Stimulated activated memory B cell treated with anti-CD40 and anti-IgM and Interleukin-4, amounts not matched to agents 10 μg/mL and 1 μg/mL and 100 μg/mL, for 72 hours (primary cell): Measurements from ENCODE around the gene ENHO.

Source experiments
- ATAC-seq: fragments of 150-1000 bp; cut with Tn5 transposase; 2 replicates; pipeline ENCODE4 v1.10.0; 2021
- H3K27ac Mint-ChIP-seq: one replicate; pipeline ENCODE4 v1.8.0; 2022; ENCODE audit warnings: mild to moderate bottlenecking, mixed read lengths
- H3K27me3 Mint-ChIP-seq: one replicate; pipeline ENCODE4 v1.8.0; 2022; ENCODE audit warnings: mixed read lengths
- H3K36me3 Mint-ChIP-seq: one replicate; pipeline ENCODE4 v1.8.0; 2022; ENCODE audit warnings: mixed read lengths
- H3K4me1 Mint-ChIP-seq: one replicate; pipeline ENCODE4 v1.8.0; 2022; ENCODE audit warnings: mixed read lengths
- H3K4me3 Mint-ChIP-seq: one replicate; pipeline ENCODE4 v1.8.0; 2022; ENCODE audit warnings: mild to moderate bottlenecking, moderate library complexity, mixed read lengths
- H3K9me3 Mint-ChIP-seq: one replicate; pipeline ENCODE4 v1.8.0; 2022; ENCODE audit warnings: mixed read lengths

Gene ENHO

GRCh38 chr9:34522971-34523797, at the start of gene ENHO:
ENHO (minus strand) TSS chr9:34522990; CDS start chr9:34521695, 1,295 bp downstream.
- Mint-ChIP-seq H3K27me3 (peaks cover 29% of the 10 kb centered on the region), H3K9me3 (peaks cover 2% of the 10 kb centered on the region), H3K36me3 (no peaks in the 10 kb centered on the region), H3K4me3 (peak within 1 kb of the TSS; percentile 53), H3K27ac (no peak within 1 kb of the TSS), H3K4me1 (peaks cover 12% of the 10 kb centered on the region)
- ATAC-seq, result peak; percentile 96

DNA sequence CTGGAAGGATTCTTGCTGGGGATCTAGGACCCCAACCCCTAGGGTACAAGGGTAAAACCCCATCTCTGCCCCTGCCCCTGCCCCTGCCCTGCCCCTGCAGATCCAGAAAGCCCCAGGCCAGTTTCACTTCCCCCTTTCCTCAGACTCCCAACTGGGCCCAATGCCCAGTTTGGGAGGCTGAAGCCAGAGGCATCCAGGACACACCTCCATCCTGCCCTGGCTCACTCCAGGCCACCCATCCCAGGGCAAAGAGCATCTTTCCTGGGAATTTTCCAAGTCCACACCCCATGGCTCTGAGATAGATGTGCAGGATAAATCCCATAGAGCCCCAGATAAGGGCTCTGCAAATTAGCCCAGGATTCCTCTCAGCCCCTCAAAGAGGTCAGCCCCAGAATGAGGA, 49.3 kb upstream of the ENHO start:
- ATAC-seq, result no peak
- peaks cover 2% of the 10 kb centered on the region for H3K4me1 Mint-ChIP-seq
- H3K36me3 Mint-ChIP-seq, result no peaks in the 10 kb centered on the region
- no peak overlapping the region for H3K4me3 Mint-ChIP-seq
- no peaks in the 10 kb centered on the region for H3K9me3 Mint-ChIP-seq
- H3K27me3 Mint-ChIP-seq, result peaks cover 62% of the 10 kb centered on the region
- no peak overlapping the region for H3K27ac Mint-ChIP-seq

GRCh38 chr9:34571481-34571810, 48.7 kb upstream of the ENHO start:
- Mint-ChIP-seq H3K27me3 (peaks cover 62% of the 10 kb centered on the region), H3K9me3 (no peaks in the 10 kb centered on the region), H3K36me3 (no peaks in the 10 kb centered on the region), H3K27ac (no peak overlapping the region), H3K4me3 (no peak overlapping the region), H3K4me1 (no peaks in the 10 kb centered on the region)
- no peak for ATAC-seq

- no peak for ATAC-seq
- Mint-ChIP-seq H3K9me3 (no peaks in the 10 kb centered on the region), H3K4me3 (no peak overlapping the region), H3K27ac (no peak overlapping the region), H3K27me3 (peaks cover 62% of the 10 kb centered on the region), H3K36me3 (no peaks in the 10 kb centered on the region), H3K4me1 (no peaks in the 10 kb centered on the region)
These were observed 48.2 kb upstream of the ENHO start for GRCh38 chr9:34570809-34571480.

GRCh38 chr9:34570376-34570775, 47.6 kb upstream of the ENHO start:
- H3K27ac Mint-ChIP-seq, result no peak overlapping the region
- no peaks in the 10 kb centered on the region for H3K4me1 Mint-ChIP-seq
- H3K27me3 Mint-ChIP-seq, result peaks cover 62% of the 10 kb centered on the region
- H3K9me3 Mint-ChIP-seq, result no peaks in the 10 kb centered on the region
- ATAC-seq, result no peak
- H3K4me3 Mint-ChIP-seq, result no peak overlapping the region
- H3K36me3 Mint-ChIP-seq, result no peaks in the 10 kb centered on the region

- H3K9me3 Mint-ChIP-seq, result no peaks in the 10 kb centered on the region
- H3K36me3 Mint-ChIP-seq, result no peaks in the 10 kb centered on the region
- H3K4me1 Mint-ChIP-seq, result no peaks in the 10 kb centered on the region
- no peak overlapping the region for H3K27ac Mint-ChIP-seq
- ATAC-seq, result no peak
- peaks cover 63% of the 10 kb centered on the region for H3K27me3 Mint-ChIP-seq
- H3K4me3 Mint-ChIP-seq, result no peak overlapping the region
These were observed 46.0 kb upstream of the ENHO start for GRCh38 chr9:34568774-34569173.

DNA sequence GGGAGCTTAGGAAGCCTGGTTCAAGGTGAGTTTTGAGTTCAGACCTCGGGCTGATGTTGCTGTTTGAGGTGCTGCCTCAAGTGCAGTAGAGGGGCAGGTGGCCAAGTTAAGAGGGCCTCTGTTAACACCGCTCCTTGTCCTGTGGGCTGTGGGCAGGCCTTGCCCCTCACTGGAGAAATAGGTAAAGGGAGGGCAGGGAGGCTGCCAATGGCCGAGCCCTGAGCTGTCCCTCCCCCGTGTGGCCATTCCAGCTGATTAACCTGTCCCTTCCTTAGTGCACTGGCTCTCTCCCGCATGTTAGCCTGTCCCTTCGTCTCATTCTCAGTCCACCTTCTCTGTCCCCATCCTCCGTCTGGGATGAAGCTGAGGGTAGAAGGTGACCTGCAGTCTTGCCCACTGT, 45.3 kb upstream of the ENHO start:
- Mint-ChIP-seq H3K9me3 (no peaks in the 10 kb centered on the region), H3K4me3 (no peak overlapping the region), H3K27ac (no peak overlapping the region), H3K27me3 (peaks cover 63% of the 10 kb centered on the region), H3K36me3 (no peaks in the 10 kb centered on the region), H3K4me1 (no peaks in the 10 kb centered on the region)
- ATAC-seq, result no peak

- ATAC-seq, result no peak
- H3K36me3 Mint-ChIP-seq, result no peaks in the 10 kb centered on the region
- no peak overlapping the region for H3K4me3 Mint-ChIP-seq
- H3K4me1 Mint-ChIP-seq, result no peaks in the 10 kb centered on the region
- H3K27me3 Mint-ChIP-seq, result peaks cover 67% of the 10 kb centered on the region
- H3K27ac Mint-ChIP-seq, result no peak overlapping the region
- no peaks in the 10 kb centered on the region for H3K9me3 Mint-ChIP-seq
These were observed 44.2 kb upstream of the ENHO start for GRCh38 chr9:34566972-34567371.

DNA sequence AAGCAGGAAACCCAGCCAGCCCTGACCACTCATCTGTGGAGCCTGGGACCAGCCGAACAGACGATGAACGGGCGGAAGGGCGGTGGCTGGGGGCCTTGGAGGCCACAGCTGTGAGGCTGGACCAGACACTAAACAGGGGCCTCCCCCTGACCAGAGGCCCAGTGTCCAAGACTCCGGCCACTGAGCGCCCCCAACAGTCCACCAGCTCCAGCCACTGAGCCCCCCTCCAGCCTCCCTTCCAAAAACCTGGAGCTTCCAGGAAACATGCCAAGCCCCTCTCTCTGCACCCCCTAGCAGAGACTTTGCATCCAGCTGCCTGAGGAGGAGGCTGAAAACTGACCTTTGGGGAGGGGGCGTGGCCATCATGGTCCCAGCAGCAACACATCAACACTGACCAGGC, 43.5 kb upstream of the ENHO start:
- Mint-ChIP-seq H3K27ac (no peak overlapping the region), H3K36me3 (no peaks in the 10 kb centered on the region), H3K4me3 (no peak overlapping the region), H3K4me1 (no peaks in the 10 kb centered on the region), H3K27me3 (peaks cover 61% of the 10 kb centered on the region), H3K9me3 (no peaks in the 10 kb centered on the region)
- no peak for ATAC-seq

DNA sequence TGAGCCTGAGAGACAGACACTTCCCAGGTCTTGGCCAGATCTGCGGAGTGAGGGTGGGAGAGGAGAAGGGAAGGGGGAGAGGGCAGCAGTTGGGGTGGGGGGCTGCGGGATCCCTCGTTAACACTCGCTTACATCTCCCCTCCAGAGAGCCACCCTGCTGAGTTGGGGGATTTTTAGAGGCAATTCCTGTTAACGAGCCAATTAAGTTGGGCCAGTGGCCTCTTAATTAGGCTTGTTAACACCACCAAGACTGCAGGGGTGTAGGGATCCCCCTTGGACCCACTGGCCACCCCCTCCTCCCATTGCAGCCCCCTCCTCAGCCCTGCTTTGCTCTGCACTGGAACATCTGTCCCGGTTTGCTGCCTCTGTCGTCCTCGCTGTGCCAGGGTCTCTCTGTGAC, 43.1 kb upstream of the ENHO start:
- no peak for ATAC-seq
- Mint-ChIP-seq H3K9me3 (no peaks in the 10 kb centered on the region), H3K36me3 (no peaks in the 10 kb centered on the region), H3K27me3 (peaks cover 58% of the 10 kb centered on the region), H3K4me3 (no peak overlapping the region), H3K4me1 (no peaks in the 10 kb centered on the region), H3K27ac (no peak overlapping the region)

GRCh38 chr9:34564617-34565016, 41.8 kb upstream of the ENHO start:
- Mint-ChIP-seq H3K4me3 (no peak overlapping the region), H3K36me3 (no peaks in the 10 kb centered on the region), H3K9me3 (no peaks in the 10 kb centered on the region), H3K27me3 (peaks cover 68% of the 10 kb centered on the region), H3K27ac (no peak overlapping the region), H3K4me1 (no peaks in the 10 kb centered on the region)
- ATAC-seq, result no peak

GRCh38 chr9:34563262-34563661, 40.5 kb upstream of the ENHO start:
- no peaks in the 10 kb centered on the region for H3K36me3 Mint-ChIP-seq
- H3K4me3 Mint-ChIP-seq, result no peak overlapping the region
- H3K4me1 Mint-ChIP-seq, result no peaks in the 10 kb centered on the region
- H3K27me3 Mint-ChIP-seq, result peaks cover 73% of the 10 kb centered on the region
- H3K27ac Mint-ChIP-seq, result no peak overlapping the region
- no peak for ATAC-seq
- no peaks in the 10 kb centered on the region for H3K9me3 Mint-ChIP-seq

- Mint-ChIP-seq H3K27me3 (peaks cover 76% of the 10 kb centered on the region), H3K9me3 (no peaks in the 10 kb centered on the region), H3K4me3 (no peak overlapping the region), H3K27ac (no peak overlapping the region), H3K36me3 (no peaks in the 10 kb centered on the region), H3K4me1 (no peaks in the 10 kb centered on the region)
- no peak for ATAC-seq
These were observed 39.5 kb upstream of the ENHO start for GRCh38 chr9:34562135-34562745.

GRCh38 chr9:34560599-34561214, 37.9 kb upstream of the ENHO start:
- ATAC-seq, result no peak
- Mint-ChIP-seq H3K9me3 (no peaks in the 10 kb centered on the region), H3K27ac (no peak overlapping the region), H3K4me3 (no peak overlapping the region), H3K4me1 (no peaks in the 10 kb centered on the region), H3K36me3 (no peaks in the 10 kb centered on the region), H3K27me3 (peaks cover 76% of the 10 kb centered on the region)

- Mint-ChIP-seq H3K9me3 (no peaks in the 10 kb centered on the region), H3K27ac (no peak overlapping the region), H3K4me3 (no peak overlapping the region), H3K27me3 (peaks cover 76% of the 10 kb centered on the region), H3K4me1 (no peaks in the 10 kb centered on the region), H3K36me3 (no peaks in the 10 kb centered on the region)
- peak; percentile 44 for ATAC-seq
These were observed 37.0 kb upstream of the ENHO start for GRCh38 chr9:34559624-34560455.
